Transverse colon (tissue), 4 donors: ENCODE data around the gene HJURP.

ENCODE experiments used
- EP300 ChIP-seq: sonication (generic); formaldehyde crosslinking; IDR thresholded peaks from one replicate; pipeline ENCODE4 v1.6.1; 2017; ENCODE audit warnings: antibody characterized with exemption, low read depth
- POLR2A ChIP-seq: fragments of 450-650 bp; IDR thresholded peaks from one replicate; pipeline ENCODE4 v1.6.1; 2016; ENCODE audit warnings: antibody characterized with exemption, mild to moderate bottlenecking, moderate library complexity
- POLR2AphosphoS5 ChIP-seq, 3 donors: sonication (generic); formaldehyde crosslinking; IDR thresholded peaks; one replicate each; pipeline ENCODE4 v1.6.1; 2016; ENCODE audit warnings: antibody characterized with exemption in 3 of 3
- TF ChIP-seq, protein P1 (sequence below), 5 experiments: fragments of 200-600 bp in 3 of 5; fragments of 450-650 bp in 2 of 5; sonication (generic) in 3 of 5; IDR thresholded peaks; 1 replicate in 2 of 5; 2 replicates in 3 of 5; pipeline ENCODE4 v1.5.1; 2016 to 2017; ENCODE audit warnings: antibody characterized with exemption in 5 of 5, inconsistent platforms in 3 of 5, mild to moderate bottlenecking in 2 of 5, moderate library complexity in 1 of 5

DNA sequence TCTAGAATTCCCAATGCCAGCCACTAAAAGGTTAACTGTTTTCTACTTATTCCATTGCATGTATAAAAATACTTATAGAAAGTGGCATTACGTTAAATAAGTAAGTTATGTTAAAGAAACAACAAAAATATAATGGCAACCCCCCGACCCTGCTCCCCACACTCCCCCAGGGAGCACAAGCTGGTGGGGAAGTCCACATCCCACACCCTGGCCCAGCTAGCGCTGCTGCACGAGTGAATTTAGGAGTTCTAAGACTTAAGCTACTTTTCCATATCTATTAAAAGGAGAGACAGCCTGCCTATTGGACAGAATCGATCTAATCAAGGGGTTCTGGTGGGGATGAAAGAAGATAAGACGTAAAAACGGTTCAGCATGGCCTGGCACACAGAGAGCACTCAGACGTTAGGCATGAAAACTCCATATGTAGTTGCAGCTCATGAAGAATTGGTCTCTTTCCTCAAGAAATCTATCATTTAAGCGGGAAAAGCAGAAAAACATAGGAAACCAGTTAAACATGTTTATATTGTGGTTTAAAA, 16.6 kb downstream of the HJURP start:
- TF ChIP-seq, protein P1, sequence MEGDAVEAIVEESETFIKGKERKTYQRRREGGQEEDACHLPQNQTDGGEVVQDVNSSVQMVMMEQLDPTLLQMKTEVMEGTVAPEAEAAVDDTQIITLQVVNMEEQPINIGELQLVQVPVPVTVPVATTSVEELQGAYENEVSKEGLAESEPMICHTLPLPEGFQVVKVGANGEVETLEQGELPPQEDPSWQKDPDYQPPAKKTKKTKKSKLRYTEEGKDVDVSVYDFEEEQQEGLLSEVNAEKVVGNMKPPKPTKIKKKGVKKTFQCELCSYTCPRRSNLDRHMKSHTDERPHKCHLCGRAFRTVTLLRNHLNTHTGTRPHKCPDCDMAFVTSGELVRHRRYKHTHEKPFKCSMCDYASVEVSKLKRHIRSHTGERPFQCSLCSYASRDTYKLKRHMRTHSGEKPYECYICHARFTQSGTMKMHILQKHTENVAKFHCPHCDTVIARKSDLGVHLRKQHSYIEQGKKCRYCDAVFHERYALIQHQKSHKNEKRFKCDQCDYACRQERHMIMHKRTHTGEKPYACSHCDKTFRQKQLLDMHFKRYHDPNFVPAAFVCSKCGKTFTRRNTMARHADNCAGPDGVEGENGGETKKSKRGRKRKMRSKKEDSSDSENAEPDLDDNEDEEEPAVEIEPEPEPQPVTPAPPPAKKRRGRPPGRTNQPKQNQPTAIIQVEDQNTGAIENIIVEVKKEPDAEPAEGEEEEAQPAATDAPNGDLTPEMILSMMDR (IDR thresholded peaks at IDR 0.05), result no peak
- TF ChIP-seq POLR2AphosphoS5 (IDR thresholded peaks at IDR 0.05), result no peak
- TF ChIP-seq POLR2A, result no peak
- no peak for TF ChIP-seq EP300
